Keratinocyte (primary cell): ENCODE measurements around the gene COASY. TPM values are rescaled to one million over a fixed set of nuclear protein-coding genes. Genes with fewer than 3 reads are reported as not detected.
A peak's percentile ranks its signal among the peaks of the same experiment; 100 is the strongest.

Source experiments
- DNase-seq: peaks from one replicate; pipeline ENCODE4 v3.0.0-alpha.2; 2011; ENCODE audit warnings: low read depth, missing footprints, low spot score
- FAIRE-seq: peaks from 2 replicates; lab custom pipeline; 2011; peaks lifted over from hg19 to GRCh38; lab: Jason Lieb, UNC
- H2AFZ ChIP-seq: 2 replicates; pipeline ENCODE4 v1.6.0; 2012; ENCODE audit warnings: low read length, control low read depth, inconsistent platforms; ENCODE audit not compliant: control insufficient read depth
- H3K27ac ChIP-seq: 2 replicates; pipeline ENCODE4 v1.5.1; 2011; ENCODE audit warnings: low read length; ENCODE audit not compliant: control insufficient read depth, insufficient read depth
- H3K27me3 ChIP-seq: 3 replicates; pipeline ENCODE4 v1.6.0; 2011; ENCODE audit warnings: low read length; ENCODE audit not compliant: control insufficient read depth, insufficient read depth; ENCODE audit errors: extremely low read depth
- H3K36me3 ChIP-seq, 2 experiments: 2 replicates in 1 of 2; 3 replicates in 1 of 2; pipeline ENCODE4 v1.5.1; 2011; ENCODE audit warnings: low read length in 2 of 2, mild to moderate bottlenecking in 1 of 2; ENCODE audit not compliant: control insufficient read depth in 2 of 2, insufficient read depth in 2 of 2; ENCODE audit errors: extremely low read depth in 1 of 2
- H3K4me1 ChIP-seq: 3 replicates; pipeline ENCODE4 v1.5.1; 2011; ENCODE audit warnings: low read length; ENCODE audit not compliant: control insufficient read depth, insufficient read depth; ENCODE audit errors: extremely low read depth
- H3K4me2 ChIP-seq: 3 replicates; pipeline ENCODE4 v1.6.0; 2011; ENCODE audit warnings: low read depth, low read length; ENCODE audit not compliant: control insufficient read depth, insufficient read depth; ENCODE audit errors: extremely low read depth
- H3K4me3 ChIP-seq, 3 experiments: fragments of 200-600 bp in 1 of 3; sonication (generic) in 1 of 3; 2 replicates in 2 of 3; 3 replicates in 1 of 3; pipeline ENCODE4 v1.5.1; 2011 to 2016; ENCODE audit warnings: low read length in 3 of 3, mild to moderate bottlenecking in 3 of 3, control low read depth in 2 of 3, inconsistent platforms in 1 of 3, low read depth in 1 of 3, mixed read lengths in 1 of 3, mixed run types in 1 of 3, moderate library complexity in 1 of 3; ENCODE audit not compliant: control insufficient read depth in 2 of 3, insufficient read depth in 2 of 3; ENCODE audit errors: extremely low read depth in 1 of 3
- H3K79me2 ChIP-seq: 2 replicates; pipeline ENCODE4 v1.6.0; 2012; ENCODE audit warnings: low read length; ENCODE audit not compliant: control insufficient read depth, insufficient read depth
- H3K9ac ChIP-seq: 3 replicates; pipeline ENCODE4 v1.6.0; 2011; ENCODE audit warnings: low read length; ENCODE audit not compliant: control insufficient read depth, insufficient read depth; ENCODE audit errors: extremely low read depth
- H3K9me1 ChIP-seq: 3 replicates; pipeline ENCODE4 v1.6.0; 2011; ENCODE audit warnings: low read length; ENCODE audit not compliant: control insufficient read depth, insufficient read depth; ENCODE audit errors: extremely low read depth
- H3K9me3 ChIP-seq: 2 replicates; pipeline ENCODE4 v1.5.1; 2012; ENCODE audit warnings: low read depth, low read length; ENCODE audit not compliant: control insufficient read depth
- H4K20me1 ChIP-seq: 3 replicates; pipeline ENCODE4 v1.6.0; 2011; ENCODE audit warnings: low read length; ENCODE audit not compliant: control insufficient read depth, insufficient read depth; ENCODE audit errors: extremely low read depth
- EZH2 ChIP-seq: IDR thresholded peaks from one replicate; pipeline ENCODE4 v1.6.1; 2012; ENCODE audit warnings: inconsistent platforms, mild to moderate bottlenecking, low read length, moderate library complexity
- dilution Hi-C: fragments of 300-500 bp; cut with MboI; formaldehyde crosslinking; loops from one replicate; pipeline ENCODE4 v1.7.0; 2020; ENCODE audit warnings: low sequenced_read_pairs; ENCODE audit not compliant: extremely low pct_ligation_motif_present
- polyA plus RNA-seq, 5 experiments: library from polyadenylated mRNA; depleted of rRNA in 3 of 5; stranded (reverse) in 3 of 5; stranded (forward) in 1 of 5; unstranded in 1 of 5; fragments of >200 nt; gene quantifications; 1 replicate in 1 of 5; 2 replicates in 3 of 5; 3 replicates in 1 of 5; pipeline versions ENCODE4 v1.2.1 to v1.2.3, GENCODE V29; 2011 to 2012; ENCODE audit warnings: missing spikeins in 2 of 5, low read depth in 1 of 5, low replicate concordance in 1 of 5
- TF ChIP-seq, protein P1 (sequence below), 3 experiments: IDR thresholded peaks in 1 of 3; conservative IDR thresholded peaks in 1 of 3; optimal IDR thresholded peaks in 1 of 3; 2 replicates in 2 of 3; 3 replicates in 1 of 3; pipeline versions ENCODE3 to v1.5.1; 2011; ENCODE audit warnings: low read length in 3 of 3, mild to moderate bottlenecking in 3 of 3, moderate library complexity in 2 of 3, control low read depth in 1 of 3, inconsistent platforms in 1 of 3; ENCODE audit not compliant: insufficient read depth in 2 of 3; ENCODE audit errors: extremely low read depth in 1 of 3

Gene COASY
- polyA plus RNA-seq, 1 donor (not counting 4 experiments of a cell fraction or from before 2014, with no cell fraction given), result 26.2 TPM

DNA sequence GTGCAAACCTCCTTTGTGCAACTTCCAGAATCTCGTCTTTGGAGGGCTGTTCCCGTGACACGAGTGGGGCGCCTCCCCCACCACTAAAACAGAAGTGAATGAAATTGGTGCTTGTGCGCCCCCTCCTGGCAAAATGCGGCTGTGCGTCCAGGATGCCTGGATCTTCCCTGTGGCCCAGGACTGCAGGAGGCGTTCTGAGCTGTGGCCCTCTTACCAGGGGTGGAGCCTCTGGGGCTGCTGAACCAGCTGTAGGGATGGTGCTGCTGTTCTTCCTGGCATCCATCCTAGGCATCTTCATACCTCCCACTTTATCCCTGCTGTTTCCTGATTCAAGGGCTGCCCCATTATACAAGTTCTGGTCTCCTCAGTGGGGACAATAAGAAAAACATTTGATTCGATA, 44.4 kb upstream of the COASY start:
- H3K9ac ChIP-seq, result no peak overlapping the region
- FAIRE-seq, result peak; percentile 87

GRCh38 chr17:42518046-42518754, 43.7 kb upstream of the COASY start:
- Histone ChIP-seq H3K9ac (peak overlapping the region; percentile 62), H3K36me3 (peaks cover 10 to 19% of the 10 kb centered on the region in 2 experiments), H2AFZ (peak overlapping the region; percentile 62), H3K9me3 (no peaks in the 10 kb centered on the region), H3K9me1 (no peaks in the 10 kb centered on the region), H4K20me1 (no peaks in the 10 kb centered on the region), H3K4me3 (peak overlapping the region in 1 of 3 experiments; percentile 43), H3K4me1 (peaks cover 41% of the 10 kb centered on the region), H3K27me3 (no peaks in the 10 kb centered on the region), H3K27ac (peak overlapping the region; percentile 91), H3K4me2 (peak overlapping the region; percentile 89), H3K79me2 (no peaks in the 10 kb centered on the region)
- no peak for TF ChIP-seq EZH2
- TF ChIP-seq, protein P1, sequence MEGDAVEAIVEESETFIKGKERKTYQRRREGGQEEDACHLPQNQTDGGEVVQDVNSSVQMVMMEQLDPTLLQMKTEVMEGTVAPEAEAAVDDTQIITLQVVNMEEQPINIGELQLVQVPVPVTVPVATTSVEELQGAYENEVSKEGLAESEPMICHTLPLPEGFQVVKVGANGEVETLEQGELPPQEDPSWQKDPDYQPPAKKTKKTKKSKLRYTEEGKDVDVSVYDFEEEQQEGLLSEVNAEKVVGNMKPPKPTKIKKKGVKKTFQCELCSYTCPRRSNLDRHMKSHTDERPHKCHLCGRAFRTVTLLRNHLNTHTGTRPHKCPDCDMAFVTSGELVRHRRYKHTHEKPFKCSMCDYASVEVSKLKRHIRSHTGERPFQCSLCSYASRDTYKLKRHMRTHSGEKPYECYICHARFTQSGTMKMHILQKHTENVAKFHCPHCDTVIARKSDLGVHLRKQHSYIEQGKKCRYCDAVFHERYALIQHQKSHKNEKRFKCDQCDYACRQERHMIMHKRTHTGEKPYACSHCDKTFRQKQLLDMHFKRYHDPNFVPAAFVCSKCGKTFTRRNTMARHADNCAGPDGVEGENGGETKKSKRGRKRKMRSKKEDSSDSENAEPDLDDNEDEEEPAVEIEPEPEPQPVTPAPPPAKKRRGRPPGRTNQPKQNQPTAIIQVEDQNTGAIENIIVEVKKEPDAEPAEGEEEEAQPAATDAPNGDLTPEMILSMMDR (optimal IDR thresholded peaks at IDR 0.05 in 1 of 3, IDR thresholded peaks at IDR 0.05 in 1 of 3, conservative IDR thresholded peaks at IDR 0.05 in 1 of 3; ENCODE audit: extremely low read depth in 1 of 3, insufficient read depth in 2 of 3, low read length in 3 of 3), result no peak
- dilution Hi-C loops, result loop anchor here (25.0 kb wide), 1 partner anchor 206 kb away; no protein-coding TSS in a partner anchor
- FAIRE-seq, result peak; percentile 68
- DNase-seq, result peak; percentile 76

More for the DNA sequence above, 44.4 kb upstream of the COASY start:
- no peaks in the 10 kb centered on the region for H3K9me1 ChIP-seq
- H4K20me1 ChIP-seq, result no peaks in the 10 kb centered on the region
- H3K27me3 ChIP-seq, result no peaks in the 10 kb centered on the region
- dilution Hi-C loops, result loop anchor here (25.0 kb wide), 1 partner anchor 205 kb away; no protein-coding TSS in a partner anchor
- H3K4me1 ChIP-seq, result peaks cover 41% of the 10 kb centered on the region
- H3K36me3 ChIP-seq, result peaks cover 10 to 19% of the 10 kb centered on the region in 2 experiments
- H2AFZ ChIP-seq, result no peak overlapping the region
- no peaks in the 10 kb centered on the region for H3K9me3 ChIP-seq
- no peak overlapping the region for H3K4me3 ChIP-seq
- no peaks in the 10 kb centered on the region for H3K79me2 ChIP-seq
- no peak overlapping the region for H3K4me2 ChIP-seq
- no peak for TF ChIP-seq EZH2
- TF ChIP-seq, protein P1 (optimal IDR thresholded peaks at IDR 0.05 in 1 of 3, IDR thresholded peaks at IDR 0.05 in 1 of 3, conservative IDR thresholded peaks at IDR 0.05 in 1 of 3; ENCODE audit: extremely low read depth in 1 of 3, insufficient read depth in 2 of 3, low read length in 3 of 3), result peak; percentile 96 to 99 (median 99)
- DNase-seq, result no peak
- H3K27ac ChIP-seq, result peak overlapping the region; percentile 91
